PFSK-1 (cell line): ENCODE results near the gene HS6ST1.

Source experiments
- FOXP2 ChIP-seq: optimal IDR thresholded peaks from 2 replicates; pipeline ENCODE3; 2011; ENCODE audit warnings: borderline replicate concordance, control low read depth, inconsistent platforms; ENCODE audit not compliant: insufficient read depth; ENCODE audit errors: extremely low read length, extremely low read depth
- POLR2AphosphoS5 ChIP-seq: IDR thresholded peaks from 2 replicates; pipeline ENCODE4 v1.6.1; 2012; ENCODE audit warnings: low read depth, mild to moderate bottlenecking, control low read depth, low read length, moderate library complexity
- SIN3A ChIP-seq: IDR thresholded peaks from 2 replicates; pipeline ENCODE4 v1.6.1; 2012; ENCODE audit warnings: mild to moderate bottlenecking, low read length, moderate library complexity, borderline replicate concordance; ENCODE audit not compliant: insufficient read depth
- TAF1 ChIP-seq: IDR thresholded peaks from 2 replicates; pipeline ENCODE4 v1.6.1; 2012; ENCODE audit warnings: low read length, control low read depth, borderline replicate concordance; ENCODE audit not compliant: insufficient read depth
- TF ChIP-seq, protein P1 (sequence below), 2 experiments: IDR thresholded peaks; 2 replicates each; pipeline versions ENCODE4 v1.6.1 to v1.8.0; 2011 to 2012; ENCODE audit warnings: low read depth in 2 of 2, low read length in 2 of 2, control low read depth in 1 of 2, inconsistent platforms in 1 of 2, mild to moderate bottlenecking in 1 of 2, moderate library complexity in 1 of 2; ENCODE audit not compliant: insufficient read depth in 1 of 2

HS6ST1 gene

DNA sequence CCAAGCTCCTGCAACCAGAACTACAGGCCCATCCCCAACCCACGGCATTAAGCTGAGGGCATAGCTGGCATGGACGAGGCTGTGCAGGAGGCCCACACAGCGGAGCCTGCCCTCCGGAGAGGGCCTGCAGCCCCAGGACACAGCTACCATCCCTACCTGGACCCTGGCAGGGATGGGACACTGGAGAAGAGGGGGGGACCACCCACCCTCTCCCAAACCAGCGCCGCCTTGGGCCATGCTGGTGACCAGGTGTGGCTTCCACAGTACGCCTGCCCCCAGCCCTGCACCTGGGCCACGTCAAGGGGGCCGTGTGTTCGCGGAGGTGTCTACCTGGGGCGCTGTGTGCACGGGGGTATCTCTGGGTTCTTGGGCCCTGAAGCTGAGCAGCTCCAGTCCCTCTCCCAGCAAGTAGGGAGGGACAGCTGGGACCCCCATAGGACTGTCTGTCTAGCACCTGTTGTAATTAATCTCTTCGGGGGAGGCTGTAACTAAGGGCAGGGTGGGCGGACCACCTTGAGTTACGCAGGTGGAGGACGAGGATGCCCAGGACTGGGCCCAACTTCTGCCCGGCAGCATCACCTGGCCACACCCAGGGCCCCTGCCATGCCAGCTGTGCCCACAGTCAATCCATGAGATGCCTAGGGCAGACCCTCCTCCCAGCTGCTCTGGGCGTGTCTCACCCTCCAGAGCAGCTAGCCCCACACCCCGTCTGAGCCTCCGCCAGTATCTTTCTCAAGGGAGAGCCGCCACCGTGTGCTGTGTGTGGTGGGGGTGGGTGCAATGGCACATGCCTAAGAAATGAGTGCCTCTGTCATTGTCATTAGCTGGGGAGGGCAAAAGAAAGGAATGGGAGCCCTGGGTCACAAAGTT lies 18.3 kb downstream of the HS6ST1 start:
- TF ChIP-seq TAF1 (no peak), POLR2AphosphoS5 (no peak), FOXP2 (no peak), SIN3A (no peak)
- TF ChIP-seq, protein P1, sequence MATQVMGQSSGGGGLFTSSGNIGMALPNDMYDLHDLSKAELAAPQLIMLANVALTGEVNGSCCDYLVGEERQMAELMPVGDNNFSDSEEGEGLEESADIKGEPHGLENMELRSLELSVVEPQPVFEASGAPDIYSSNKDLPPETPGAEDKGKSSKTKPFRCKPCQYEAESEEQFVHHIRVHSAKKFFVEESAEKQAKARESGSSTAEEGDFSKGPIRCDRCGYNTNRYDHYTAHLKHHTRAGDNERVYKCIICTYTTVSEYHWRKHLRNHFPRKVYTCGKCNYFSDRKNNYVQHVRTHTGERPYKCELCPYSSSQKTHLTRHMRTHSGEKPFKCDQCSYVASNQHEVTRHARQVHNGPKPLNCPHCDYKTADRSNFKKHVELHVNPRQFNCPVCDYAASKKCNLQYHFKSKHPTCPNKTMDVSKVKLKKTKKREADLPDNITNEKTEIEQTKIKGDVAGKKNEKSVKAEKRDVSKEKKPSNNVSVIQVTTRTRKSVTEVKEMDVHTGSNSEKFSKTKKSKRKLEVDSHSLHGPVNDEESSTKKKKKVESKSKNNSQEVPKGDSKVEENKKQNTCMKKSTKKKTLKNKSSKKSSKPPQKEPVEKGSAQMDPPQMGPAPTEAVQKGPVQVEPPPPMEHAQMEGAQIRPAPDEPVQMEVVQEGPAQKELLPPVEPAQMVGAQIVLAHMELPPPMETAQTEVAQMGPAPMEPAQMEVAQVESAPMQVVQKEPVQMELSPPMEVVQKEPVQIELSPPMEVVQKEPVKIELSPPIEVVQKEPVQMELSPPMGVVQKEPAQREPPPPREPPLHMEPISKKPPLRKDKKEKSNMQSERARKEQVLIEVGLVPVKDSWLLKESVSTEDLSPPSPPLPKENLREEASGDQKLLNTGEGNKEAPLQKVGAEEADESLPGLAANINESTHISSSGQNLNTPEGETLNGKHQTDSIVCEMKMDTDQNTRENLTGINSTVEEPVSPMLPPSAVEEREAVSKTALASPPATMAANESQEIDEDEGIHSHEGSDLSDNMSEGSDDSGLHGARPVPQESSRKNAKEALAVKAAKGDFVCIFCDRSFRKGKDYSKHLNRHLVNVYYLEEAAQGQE (IDR thresholded peaks at IDR 0.05; ENCODE audit: insufficient read depth in 1 of 2, low read depth in 2 of 2, low read length in 2 of 2): no peak

DNA sequence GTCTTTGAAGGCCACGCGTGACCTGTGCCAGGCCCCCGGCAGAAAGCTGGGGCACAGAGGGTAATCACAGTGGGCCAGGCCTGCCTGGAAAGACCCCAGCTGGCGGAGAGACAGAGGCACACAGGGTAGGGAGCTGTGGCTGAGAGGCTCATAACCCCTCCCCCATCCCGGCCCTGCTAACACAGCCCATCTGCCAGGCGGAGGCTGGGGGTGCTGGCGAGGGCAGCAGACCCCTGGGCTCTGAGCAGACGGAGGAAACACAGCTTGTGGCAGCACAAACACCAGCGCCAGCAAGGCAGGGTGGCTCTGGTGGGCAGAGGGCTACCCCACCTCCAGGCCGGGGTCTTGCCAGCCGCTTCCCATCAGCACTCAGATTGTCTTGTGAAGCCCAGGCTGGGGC lies 19.0 kb downstream of the HS6ST1 start:
- TF ChIP-seq FOXP2: no peak
- TF ChIP-seq, protein P1 (IDR thresholded peaks at IDR 0.05; ENCODE audit: insufficient read depth in 1 of 2, low read depth in 2 of 2, low read length in 2 of 2): no peak
- no peak for TF ChIP-seq SIN3A
- TF ChIP-seq POLR2AphosphoS5: no peak
- TF ChIP-seq TAF1: no peak

DNA sequence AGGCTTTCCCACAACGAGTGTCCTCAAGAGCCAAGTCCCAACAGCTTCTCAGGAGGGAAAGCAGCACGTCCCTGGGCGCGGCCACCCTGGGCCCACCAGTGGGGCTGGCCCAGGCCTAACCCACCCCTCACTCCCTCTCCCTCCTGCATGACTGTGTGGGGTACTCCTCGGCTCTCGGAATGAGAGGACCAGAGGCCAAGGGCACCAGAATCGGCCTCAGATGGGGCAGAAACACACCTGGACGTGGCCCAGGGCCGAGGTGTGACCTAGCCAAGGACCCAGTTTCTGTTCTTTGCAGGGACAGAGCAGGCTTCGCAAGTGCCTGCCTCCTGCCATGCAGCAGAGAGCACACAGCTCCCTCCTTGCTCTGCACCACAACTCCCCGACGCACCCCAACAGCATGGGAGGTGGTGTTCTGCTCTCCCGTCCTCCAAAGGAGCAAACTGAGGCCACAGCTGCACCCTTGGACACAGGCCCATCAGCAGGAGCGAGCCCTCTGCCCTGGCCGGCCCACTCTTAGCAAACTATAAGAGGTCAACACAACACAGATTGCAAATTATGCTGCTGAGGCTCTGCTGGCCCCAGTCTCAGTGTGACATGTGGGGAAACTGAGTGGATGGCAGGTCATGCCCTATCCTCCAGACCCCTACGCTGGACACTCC lies 19.7 kb downstream of the HS6ST1 start:
- TF ChIP-seq SIN3A: no peak
- TF ChIP-seq, protein P1 (IDR thresholded peaks at IDR 0.05; ENCODE audit: insufficient read depth in 1 of 2, low read depth in 2 of 2, low read length in 2 of 2): no peak
- no peak for TF ChIP-seq POLR2AphosphoS5
- TF ChIP-seq FOXP2: no peak
- no peak for TF ChIP-seq TAF1

DNA sequence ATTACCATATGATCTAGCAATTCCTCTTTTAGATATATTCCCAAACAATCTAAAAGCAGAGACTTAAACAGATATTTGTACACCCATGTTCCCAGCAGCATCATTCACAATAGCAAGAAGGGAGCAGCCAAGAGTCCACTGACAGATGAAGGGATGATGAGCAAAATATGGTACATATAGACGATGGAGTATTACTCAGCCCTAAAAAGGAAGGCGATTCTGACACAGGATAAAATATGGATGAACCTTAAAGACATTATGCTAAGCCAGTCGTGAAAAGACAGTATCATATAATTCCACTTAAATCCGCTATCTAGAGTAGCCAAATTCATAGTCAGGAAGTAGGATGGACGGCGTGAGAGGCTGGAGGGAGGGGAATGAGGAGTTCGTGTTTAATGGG lies 20.4 kb downstream of the HS6ST1 start:
- TF ChIP-seq FOXP2 (no peak), POLR2AphosphoS5 (no peak), TAF1 (no peak), SIN3A (no peak)
- TF ChIP-seq, protein P1 (IDR thresholded peaks at IDR 0.05; ENCODE audit: insufficient read depth in 1 of 2, low read depth in 2 of 2, low read length in 2 of 2): no peak
